MCF 10A (cell line): ENCODE results near the gene SLC22A12. TPM values are rescaled to one million over a fixed set of nuclear protein-coding genes. Genes with fewer than 3 reads are reported as not detected.

ENCODE experiments used
- BruUV-seq: library from RNA; stranded (reverse); fragments of 400-500 nt; replicated peaks from 2 replicates; lab custom pipeline; 2021; lab: Mats Ljungman, UMichigan
- CTCF ChIA-PET: fragments of 300-600 bp; sonication (Branson Sonifier 250); formaldehyde crosslinking; extraction: SDS; loops from one replicate; lab custom pipeline; 2021; ENCODE audit warnings: antibody characterized with exemption, inconsistent platforms; lab: Yijun Ruan, JAX
- POLR2A ChIA-PET: fragments of 300-600, 350-650 bp; sonication (Branson Sonifier 250); formaldehyde crosslinking; extraction: SDS; loops from one replicate; lab custom pipeline; 2020; ENCODE audit warnings: antibody characterized with exemption, inconsistent platforms; lab: Yijun Ruan, JAX
- DNase-seq: peaks from one replicate; pipeline ENCODE4 v3.0.0-alpha.2; 2018; ENCODE audit not compliant: unreplicated experiment
- H3K27ac Mint-ChIP-seq: one replicate; pipeline ENCODE4 v1.8.0; 2022; ENCODE audit warnings: mild to moderate bottlenecking, low read depth, mixed read lengths; ENCODE audit not compliant: unreplicated experiment
- H3K27me3 Mint-ChIP-seq: one replicate; pipeline ENCODE4 v1.8.0; 2022; ENCODE audit warnings: mixed read lengths; ENCODE audit not compliant: insufficient read depth, unreplicated experiment
- H3K36me3 Mint-ChIP-seq: one replicate; pipeline ENCODE4 v1.8.0; 2022; ENCODE audit warnings: mild to moderate bottlenecking, moderate library complexity, mixed read lengths; ENCODE audit not compliant: insufficient read depth, unreplicated experiment
- H3K4me1 Mint-ChIP-seq: one replicate; pipeline ENCODE4 v1.8.0; 2022; ENCODE audit warnings: mixed read lengths; ENCODE audit not compliant: insufficient read depth, unreplicated experiment
- H3K4me3 Mint-ChIP-seq: one replicate; pipeline ENCODE4 v1.8.0; 2022; ENCODE audit warnings: mild to moderate bottlenecking, moderate library complexity, mixed read lengths; ENCODE audit not compliant: unreplicated experiment
- H3K9me3 Mint-ChIP-seq: one replicate; pipeline ENCODE4 v1.8.0; 2022; ENCODE audit warnings: mixed read lengths; ENCODE audit not compliant: unreplicated experiment
- intact Hi-C: fragments of 100-400 bp; cut with micrococcal nuclease; formaldehyde crosslinking; loops from 2 replicates; pipeline ENCODE4 v1.14.1; 2022
- total RNA-seq: library from RNA; stranded (reverse); gene quantifications from 2 replicates; pipeline ENCODE4 v1.2.3, GENCODE V29; 2022
- TF ChIP-seq, protein P1 (sequence below): fragments of 200-600 bp; IDR thresholded peaks from one replicate; pipeline ENCODE4 v1.8.0; 2022; ENCODE audit warnings: antibody characterized with exemption, mild to moderate bottlenecking; ENCODE audit not compliant: unreplicated experiment

Gene SLC22A12
- total RNA-seq, 1 experiment from 2014 or later: not detected

DNA sequence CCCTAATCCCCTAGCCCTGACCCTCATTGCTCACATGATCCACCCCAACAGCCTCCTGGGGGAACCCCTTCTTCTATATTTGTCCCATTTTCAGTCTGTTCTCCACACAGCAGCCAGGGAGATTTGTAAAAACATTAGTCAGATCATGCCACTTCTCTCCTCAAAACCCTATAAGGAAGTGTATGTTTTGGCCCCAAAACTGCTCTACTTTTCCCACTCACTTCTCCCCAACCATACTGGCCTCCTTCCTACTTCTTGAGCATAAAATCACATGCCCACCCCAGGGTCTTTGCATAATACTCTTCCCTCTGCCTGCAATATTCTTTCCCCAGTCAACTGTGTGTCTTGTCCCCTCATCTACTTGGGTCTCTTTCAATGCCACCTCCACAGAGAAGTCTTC is 4.7 kb upstream of the SLC22A12 start:
- H3K9me3 Mint-ChIP-seq: peaks cover 23% of the 10 kb centered on the region
- POLR2A ChIA-PET: no interaction called here
- no peaks in the 10 kb centered on the region for H3K4me1 Mint-ChIP-seq
- BruUV-seq: no TSS peak
- CTCF ChIA-PET: interaction anchor here (1.0 kb wide), 1 partner anchor 102 kb away, joined by 3 read pairs; no protein-coding TSS in a partner anchor
- no peak overlapping the region for H3K4me3 Mint-ChIP-seq
- TF ChIP-seq, protein P1, sequence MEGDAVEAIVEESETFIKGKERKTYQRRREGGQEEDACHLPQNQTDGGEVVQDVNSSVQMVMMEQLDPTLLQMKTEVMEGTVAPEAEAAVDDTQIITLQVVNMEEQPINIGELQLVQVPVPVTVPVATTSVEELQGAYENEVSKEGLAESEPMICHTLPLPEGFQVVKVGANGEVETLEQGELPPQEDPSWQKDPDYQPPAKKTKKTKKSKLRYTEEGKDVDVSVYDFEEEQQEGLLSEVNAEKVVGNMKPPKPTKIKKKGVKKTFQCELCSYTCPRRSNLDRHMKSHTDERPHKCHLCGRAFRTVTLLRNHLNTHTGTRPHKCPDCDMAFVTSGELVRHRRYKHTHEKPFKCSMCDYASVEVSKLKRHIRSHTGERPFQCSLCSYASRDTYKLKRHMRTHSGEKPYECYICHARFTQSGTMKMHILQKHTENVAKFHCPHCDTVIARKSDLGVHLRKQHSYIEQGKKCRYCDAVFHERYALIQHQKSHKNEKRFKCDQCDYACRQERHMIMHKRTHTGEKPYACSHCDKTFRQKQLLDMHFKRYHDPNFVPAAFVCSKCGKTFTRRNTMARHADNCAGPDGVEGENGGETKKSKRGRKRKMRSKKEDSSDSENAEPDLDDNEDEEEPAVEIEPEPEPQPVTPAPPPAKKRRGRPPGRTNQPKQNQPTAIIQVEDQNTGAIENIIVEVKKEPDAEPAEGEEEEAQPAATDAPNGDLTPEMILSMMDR: no peak
- DNase-seq: no peak
- no peaks in the 10 kb centered on the region for H3K36me3 Mint-ChIP-seq
- peaks cover 50% of the 10 kb centered on the region for H3K27me3 Mint-ChIP-seq
- intact Hi-C loops: no loop called here
- H3K27ac Mint-ChIP-seq: no peak overlapping the region

DNA sequence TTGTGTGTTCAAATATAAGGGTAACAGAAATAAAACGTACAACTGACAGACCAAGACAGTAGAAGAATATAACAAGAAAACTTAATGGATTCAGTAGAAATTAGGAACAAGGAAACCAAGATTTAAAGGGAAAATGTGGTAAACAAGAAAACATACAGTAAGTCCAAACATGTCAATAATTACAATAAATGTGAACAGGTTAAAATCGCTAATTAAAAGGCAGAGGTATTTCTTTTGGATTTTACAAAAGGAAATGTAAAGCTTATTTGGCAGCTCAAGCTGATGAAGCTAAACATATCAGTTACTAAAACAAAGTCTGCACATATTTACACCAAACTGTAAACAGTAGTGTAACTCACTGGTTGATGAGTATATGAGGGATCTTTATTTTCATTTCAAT is 2.3 kb upstream of the SLC22A12 start:
- Mint-ChIP-seq H3K9me3 (peaks cover 23% of the 10 kb centered on the region), H3K4me1 (no peaks in the 10 kb centered on the region), H3K36me3 (no peaks in the 10 kb centered on the region), H3K4me3 (no peak overlapping the region), H3K27me3 (peaks cover 45% of the 10 kb centered on the region), H3K27ac (no peak overlapping the region)
- TF ChIP-seq, protein P1: no peak
- intact Hi-C loops: no loop called here
- CTCF ChIA-PET: interaction anchor here (0.6 kb wide), 1 partner anchor 99 kb away, joined by 3 read pairs; no protein-coding TSS in a partner anchor
- BruUV-seq: no TSS peak
- POLR2A ChIA-PET: no interaction called here
- DNase-seq: no peak

DNA sequence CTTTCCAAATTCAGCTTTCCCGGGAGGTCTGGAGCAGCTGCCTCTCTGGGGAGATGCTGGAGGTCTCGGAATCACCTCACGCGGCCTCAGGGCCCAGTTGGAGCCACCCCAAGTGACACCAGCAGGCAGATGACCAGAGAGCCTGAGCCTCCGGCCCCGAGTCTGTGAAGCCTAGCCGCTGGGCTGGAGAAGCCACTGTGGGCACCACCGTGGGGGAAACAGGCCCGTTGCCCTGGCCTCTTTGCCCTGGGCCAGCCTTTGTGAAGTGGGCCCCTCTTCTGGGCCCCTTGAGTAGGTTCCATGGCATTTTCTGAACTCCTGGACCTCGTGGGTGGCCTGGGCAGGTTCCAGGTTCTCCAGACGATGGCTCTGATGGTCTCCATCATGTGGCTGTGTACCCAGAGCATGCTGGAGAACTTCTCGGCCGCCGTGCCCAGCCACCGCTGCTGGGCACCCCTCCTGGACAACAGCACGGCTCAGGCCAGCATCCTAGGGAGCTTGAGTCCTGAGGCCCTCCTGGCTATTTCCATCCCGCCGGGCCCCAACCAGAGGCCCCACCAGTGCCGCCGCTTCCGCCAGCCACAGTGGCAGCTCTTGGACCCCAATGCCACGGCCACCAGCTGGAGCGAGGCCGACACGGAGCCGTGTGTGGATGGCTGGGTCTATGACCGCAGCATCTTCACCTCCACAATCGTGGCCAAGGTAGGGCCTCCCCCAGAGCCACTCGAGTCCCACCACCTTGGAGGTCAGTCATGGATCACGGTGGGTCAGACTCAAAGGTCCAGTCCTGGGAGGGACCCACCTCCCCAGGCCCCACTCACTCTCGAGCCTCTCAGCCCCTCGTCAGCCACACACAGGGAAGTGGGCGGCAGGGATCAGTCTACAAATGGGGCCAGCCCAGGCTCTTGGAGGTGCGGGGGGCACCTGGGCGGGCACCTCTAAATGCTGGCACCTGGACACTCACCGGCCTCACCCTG is 525 bp downstream of the SLC22A12 start:
- Mint-ChIP-seq H3K27me3 (peaks cover 26% of the 10 kb centered on the region), H3K4me3 (no peak overlapping the region), H3K9me3 (peaks cover 23% of the 10 kb centered on the region), H3K27ac (no peak overlapping the region), H3K36me3 (no peaks in the 10 kb centered on the region), H3K4me1 (no peaks in the 10 kb centered on the region)
- POLR2A ChIA-PET: no interaction called here
- intact Hi-C loops: no loop called here
- CTCF ChIA-PET: interaction anchor here (0.6 kb wide), 1 partner anchor 59 kb away, joined by 3 read pairs; no protein-coding TSS in a partner anchor
- DNase-seq: no peak
- no TSS peak for BruUV-seq
- TF ChIP-seq, protein P1: no peak

DNA sequence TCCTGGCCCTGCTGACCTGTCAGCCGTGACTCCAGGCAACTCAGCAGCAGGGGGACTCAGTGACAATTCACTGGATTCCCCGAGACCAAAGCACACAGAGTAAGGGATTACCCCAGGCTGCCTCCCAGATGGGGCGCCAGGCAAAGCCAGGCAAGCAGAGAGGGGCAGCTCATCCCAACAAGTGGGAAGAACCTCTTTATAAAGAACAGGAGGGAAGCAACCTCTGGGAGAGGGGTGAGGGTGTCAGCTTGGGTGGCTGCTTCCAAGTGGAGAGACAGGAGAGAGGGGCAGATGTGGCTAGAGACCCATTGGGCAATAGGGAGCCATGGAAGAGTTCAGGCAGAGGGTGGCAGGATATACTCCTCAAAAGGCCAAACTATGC is 1.2 kb downstream of the SLC22A12 start:
- BruUV-seq: no TSS peak
- Mint-ChIP-seq H3K4me1 (no peaks in the 10 kb centered on the region), H3K36me3 (no peaks in the 10 kb centered on the region), H3K4me3 (no peak overlapping the region), H3K27ac (no peak overlapping the region), H3K9me3 (peaks cover 23% of the 10 kb centered on the region), H3K27me3 (peaks cover 19% of the 10 kb centered on the region)
- TF ChIP-seq, protein P1: no peak
- CTCF ChIA-PET: interaction anchor here (0.6 kb wide), 1 partner anchor 49 kb away, joined by 3 read pairs; no protein-coding TSS in a partner anchor
- intact Hi-C loops: no loop called here
- no peak for DNase-seq
- POLR2A ChIA-PET: no interaction called here
